Heart left ventricle (tissue), 13 donors: Measurements from ENCODE around the gene LOXL3.

Experiments used
- POLR2A ChIP-seq, 2 donors: fragments of 450-650 bp; IDR thresholded peaks; one replicate each; pipeline ENCODE4 v1.6.1; 2017; ENCODE audit warnings: antibody characterized with exemption in 2 of 2, mild to moderate bottlenecking in 2 of 2, moderate library complexity in 2 of 2
- TF ChIP-seq, protein P1 (sequence below), 12 donors: fragments of 200-600 bp; sonication (generic) in 4 of 12; IDR thresholded peaks; one replicate each; pipeline versions ENCODE4 v1.5.0 to v1.8.0; 2018 to 2022; ENCODE audit warnings: antibody characterized with exemption in 12 of 12, mild to moderate bottlenecking in 5 of 12
- donor health status: ischemic (EF 13 %, LVEDD 7.1; RV severe dilation, severe dysfunction).
- donor health status: DM: no; HTN: yes; CAD: no.
- donor health status: DM: no; HTN: no; CAD: no.
- donor health status: ischemic (EF 25% LVEDD 6.9; RV normal size, moderate dysfunction).
- donor health status: ischemic (EF 25% LVEDD 5.7; RV mildly dilated, moderate dysfunction).
- donor health status: ischemic (EF 35%, LVEDD 5.7; RV mildly dilated, moderate dysfunction).
- donor health status: nonischemic (EF 11% LVEDD 7.7; RV severe dilation, severe dysfunction).
- donor health status: DM: yes; HTN: yes; CAD: no.
- donor health status: PGD.
- donor health status: ischemic (EF 29% LVEDD 5.4; RV normal size, mild dysfunction).
- donor health status: nonischemic (EF 23%, LVEDD 6.1; RV moderate dilation, normal function).

GRCh38 chr2:74575320-74575719 is 21.6 kb upstream of the LOXL3 start:
- TF ChIP-seq, protein P1, sequence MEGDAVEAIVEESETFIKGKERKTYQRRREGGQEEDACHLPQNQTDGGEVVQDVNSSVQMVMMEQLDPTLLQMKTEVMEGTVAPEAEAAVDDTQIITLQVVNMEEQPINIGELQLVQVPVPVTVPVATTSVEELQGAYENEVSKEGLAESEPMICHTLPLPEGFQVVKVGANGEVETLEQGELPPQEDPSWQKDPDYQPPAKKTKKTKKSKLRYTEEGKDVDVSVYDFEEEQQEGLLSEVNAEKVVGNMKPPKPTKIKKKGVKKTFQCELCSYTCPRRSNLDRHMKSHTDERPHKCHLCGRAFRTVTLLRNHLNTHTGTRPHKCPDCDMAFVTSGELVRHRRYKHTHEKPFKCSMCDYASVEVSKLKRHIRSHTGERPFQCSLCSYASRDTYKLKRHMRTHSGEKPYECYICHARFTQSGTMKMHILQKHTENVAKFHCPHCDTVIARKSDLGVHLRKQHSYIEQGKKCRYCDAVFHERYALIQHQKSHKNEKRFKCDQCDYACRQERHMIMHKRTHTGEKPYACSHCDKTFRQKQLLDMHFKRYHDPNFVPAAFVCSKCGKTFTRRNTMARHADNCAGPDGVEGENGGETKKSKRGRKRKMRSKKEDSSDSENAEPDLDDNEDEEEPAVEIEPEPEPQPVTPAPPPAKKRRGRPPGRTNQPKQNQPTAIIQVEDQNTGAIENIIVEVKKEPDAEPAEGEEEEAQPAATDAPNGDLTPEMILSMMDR (IDR thresholded peaks at IDR 0.05): no peak
- no peak for TF ChIP-seq POLR2A (IDR thresholded peaks at IDR 0.05)
